ENCODE data around the gene TCF4. TPM values are rescaled to one million over a fixed set of nuclear protein-coding genes. Genes with fewer than 3 reads are reported as not detected.

Gene TCF4
- total RNA-seq, 1 experiment from 2014 or later, result 38.0 TPM

DNA sequence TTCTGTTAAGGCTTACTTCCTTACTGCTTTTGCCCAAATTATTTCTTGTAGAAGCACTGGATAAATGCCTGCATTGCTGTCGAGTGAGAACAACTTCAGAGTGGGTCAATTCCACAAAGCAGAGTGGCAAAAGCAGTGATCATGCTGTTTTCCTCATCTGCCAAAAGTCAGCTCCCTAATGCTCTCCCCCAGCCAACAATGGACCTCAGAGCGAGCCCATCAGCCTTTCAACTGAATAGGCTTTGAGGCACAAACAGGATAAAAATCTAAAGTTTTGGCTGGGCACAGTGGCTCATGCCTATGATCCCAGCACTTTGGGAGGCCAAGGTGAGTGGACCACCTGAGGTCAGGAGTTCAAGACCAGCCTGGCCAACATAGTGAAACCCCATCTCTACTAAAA is 222.7 kb downstream of the TCF4 start:
- H3K36me3 ChIP-seq (replicated peaks; ENCODE audit: control insufficient read depth, insufficient read depth, low read length), result no peaks in the 10 kb centered on the region
- no peaks in the 10 kb centered on the region for H3K27me3 ChIP-seq (ENCODE audit: control insufficient read depth, insufficient read depth, low read length)
- no peak overlapping the region for H3K4me3 ChIP-seq (ENCODE audit: insufficient read depth, low read depth, low read length)
- DNase-seq, result no peak

GRCh38 chr18:55362303-55362702 is 225.7 kb downstream of the TCF4 start:
- Histone ChIP-seq H3K36me3 (replicated peaks; ENCODE audit: control insufficient read depth, insufficient read depth, low read length) (no peaks in the 10 kb centered on the region), H3K4me3 (ENCODE audit: insufficient read depth, low read depth, low read length) (no peak overlapping the region), H3K27me3 (ENCODE audit: control insufficient read depth, insufficient read depth, low read length) (no peaks in the 10 kb centered on the region)
- DNase-seq, result no peak

DNA sequence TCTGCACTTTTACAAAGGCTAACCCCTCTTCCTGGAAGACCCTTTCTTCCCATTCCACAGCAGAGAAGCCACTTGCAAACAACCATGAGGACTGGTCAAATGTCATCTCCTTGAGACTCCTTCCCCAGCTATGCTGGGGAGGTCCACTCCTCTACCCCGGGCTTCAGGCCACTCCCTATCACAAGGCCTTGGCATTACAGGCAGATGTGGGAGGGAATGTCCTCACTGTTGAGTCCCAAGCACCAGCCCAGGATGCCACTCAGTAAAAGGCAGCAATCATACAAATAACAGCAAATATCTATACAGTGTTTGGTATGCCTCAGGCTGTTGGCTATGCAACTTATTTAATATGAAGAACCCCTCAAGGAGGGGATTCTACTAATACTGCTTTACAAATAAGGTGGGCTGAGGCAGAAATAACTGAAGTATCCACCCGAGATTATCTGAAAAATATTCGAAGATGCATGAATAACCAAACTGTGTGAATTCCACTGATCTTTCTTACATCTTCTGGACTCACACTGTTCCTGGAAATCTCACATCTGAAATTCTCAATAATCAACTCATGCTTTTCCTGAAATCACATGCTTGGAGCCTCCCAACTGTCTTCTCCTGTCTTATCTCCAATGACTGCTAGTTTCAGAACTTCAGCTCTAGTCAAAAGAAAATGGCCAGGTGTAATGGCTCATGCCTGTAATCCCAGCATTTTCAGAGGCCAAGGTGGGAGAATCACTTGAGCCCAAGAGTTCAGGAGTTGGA is 226.3 kb downstream of the TCF4 start:
- H3K27me3 ChIP-seq (ENCODE audit: control insufficient read depth, insufficient read depth, low read length), result no peaks in the 10 kb centered on the region
- DNase-seq, result no peak
- H3K4me3 ChIP-seq (ENCODE audit: insufficient read depth, low read depth, low read length), result no peak overlapping the region
- no peaks in the 10 kb centered on the region for H3K36me3 ChIP-seq (replicated peaks; ENCODE audit: control insufficient read depth, insufficient read depth, low read length)

GRCh38 chr18:55360061-55360460 is 227.9 kb downstream of the TCF4 start:
- H3K4me3 ChIP-seq (ENCODE audit: insufficient read depth, low read depth, low read length), result no peak overlapping the region
- no peak for DNase-seq
- no peaks in the 10 kb centered on the region for H3K27me3 ChIP-seq (ENCODE audit: control insufficient read depth, insufficient read depth, low read length)
- H3K36me3 ChIP-seq (replicated peaks; ENCODE audit: control insufficient read depth, insufficient read depth, low read length), result no peaks in the 10 kb centered on the region

DNA sequence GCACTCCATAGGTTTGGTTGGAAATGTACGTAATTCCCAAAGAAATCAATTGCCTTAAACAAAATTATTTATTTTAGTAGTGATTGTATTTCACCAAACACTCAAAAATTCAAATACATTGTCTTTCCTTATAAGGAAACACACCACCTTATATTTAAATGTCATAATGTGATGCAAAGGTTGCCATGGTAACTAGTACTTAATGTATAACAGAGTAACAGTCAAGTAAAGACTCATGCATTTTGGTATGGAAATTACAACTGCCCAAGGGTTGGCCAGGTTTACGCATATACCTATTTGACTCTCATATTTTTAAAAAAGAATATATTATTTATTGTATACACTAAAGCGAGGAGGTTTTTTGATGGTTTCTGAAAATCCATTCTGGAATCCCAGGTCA is 231.2 kb downstream of the TCF4 start:
- no peak overlapping the region for H3K4me3 ChIP-seq (ENCODE audit: insufficient read depth, low read depth, low read length)
- DNase-seq, result no peak
- H3K27me3 ChIP-seq (ENCODE audit: control insufficient read depth, insufficient read depth, low read length), result no peaks in the 10 kb centered on the region
- no peaks in the 10 kb centered on the region for H3K36me3 ChIP-seq (replicated peaks; ENCODE audit: control insufficient read depth, insufficient read depth, low read length)

DNA sequence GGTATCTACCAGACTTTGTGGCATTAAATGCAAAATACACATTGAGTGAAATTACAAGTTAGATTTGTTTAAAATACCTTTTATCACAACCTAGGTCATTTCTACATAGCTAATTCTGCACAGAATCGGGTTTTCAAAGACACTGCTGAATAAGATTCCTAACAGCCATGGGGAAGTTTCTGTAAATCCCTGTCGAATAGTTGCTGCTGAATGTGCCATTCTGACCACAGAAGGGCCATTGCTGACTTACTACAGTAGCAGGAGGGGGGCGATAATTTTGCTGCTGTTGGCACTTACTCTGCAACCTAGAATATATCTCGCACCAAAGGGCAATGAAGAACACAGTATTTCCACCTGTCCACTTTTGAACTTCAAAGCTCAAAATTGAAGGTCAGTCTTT is 232.8 kb downstream of the TCF4 start:
- no peak for DNase-seq
- Histone ChIP-seq H3K36me3 (replicated peaks; ENCODE audit: control insufficient read depth, insufficient read depth, low read length) (no peaks in the 10 kb centered on the region), H3K4me3 (ENCODE audit: insufficient read depth, low read depth, low read length) (no peak overlapping the region), H3K27me3 (ENCODE audit: control insufficient read depth, insufficient read depth, low read length) (no peaks in the 10 kb centered on the region)

GRCh38 chr18:55354795-55355194 is 233.2 kb downstream of the TCF4 start:
- DNase-seq, result no peak
- Histone ChIP-seq H3K4me3 (ENCODE audit: insufficient read depth, low read depth, low read length) (no peak overlapping the region), H3K36me3 (replicated peaks; ENCODE audit: control insufficient read depth, insufficient read depth, low read length) (no peaks in the 10 kb centered on the region), H3K27me3 (ENCODE audit: control insufficient read depth, insufficient read depth, low read length) (no peaks in the 10 kb centered on the region)

- DNase-seq, result no peak
- Histone ChIP-seq H3K27me3 (ENCODE audit: control insufficient read depth, insufficient read depth, low read length) (no peaks in the 10 kb centered on the region), H3K4me3 (ENCODE audit: insufficient read depth, low read depth, low read length) (no peak overlapping the region), H3K36me3 (replicated peaks; ENCODE audit: control insufficient read depth, insufficient read depth, low read length) (no peaks in the 10 kb centered on the region)
Observed at GRCh38 chr18:55353806-55354205, 234.2 kb downstream of the TCF4 start.

DNA sequence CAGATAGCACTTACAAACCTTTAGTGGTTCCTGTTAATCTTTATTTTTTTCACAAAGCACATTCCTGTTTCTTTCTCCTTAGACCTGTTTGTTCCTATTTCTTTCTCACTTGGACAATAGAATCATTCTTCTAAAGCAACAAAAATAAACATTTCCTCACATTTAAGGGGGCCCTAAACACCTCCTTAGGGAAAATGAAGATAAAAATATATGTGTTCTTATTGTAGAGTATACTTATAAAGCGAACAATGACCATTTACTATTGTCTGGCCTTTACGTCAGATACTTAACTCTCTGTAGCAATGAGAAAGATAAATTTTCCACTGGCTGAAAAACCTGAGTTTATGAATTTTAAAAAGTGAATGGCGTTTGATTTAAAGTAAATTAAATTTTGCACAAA is 234.6 kb downstream of the TCF4 start:
- H3K4me3 ChIP-seq (ENCODE audit: insufficient read depth, low read depth, low read length), result no peak overlapping the region

GRCh38 chr18:55351980-55352714 is 235.8 kb downstream of the TCF4 start:
- no peak for DNase-seq

More for the DNA sequence above, 234.6 kb downstream of the TCF4 start:
- no peak for DNase-seq
- Histone ChIP-seq H3K27me3 (ENCODE audit: control insufficient read depth, insufficient read depth, low read length) (no peaks in the 10 kb centered on the region), H3K36me3 (replicated peaks; ENCODE audit: control insufficient read depth, insufficient read depth, low read length) (no peaks in the 10 kb centered on the region)

GRCh38 chr18:55351241-55351691 is 236.7 kb downstream of the TCF4 start:
- Histone ChIP-seq H3K4me3 (ENCODE audit: insufficient read depth, low read depth, low read length) (no peak overlapping the region), H3K27me3 (ENCODE audit: control insufficient read depth, insufficient read depth, low read length) (no peaks in the 10 kb centered on the region), H3K36me3 (replicated peaks; ENCODE audit: control insufficient read depth, insufficient read depth, low read length) (no peaks in the 10 kb centered on the region)
- DNase-seq, result no peak

More at GRCh38 chr18:55351980-55352714, 235.8 kb downstream of the TCF4 start:
- H3K36me3 ChIP-seq (replicated peaks; ENCODE audit: control insufficient read depth, insufficient read depth, low read length), result no peaks in the 10 kb centered on the region
- no peaks in the 10 kb centered on the region for H3K27me3 ChIP-seq (ENCODE audit: control insufficient read depth, insufficient read depth, low read length)
- H3K4me3 ChIP-seq (ENCODE audit: insufficient read depth, low read depth, low read length), result no peak overlapping the region

- Histone ChIP-seq H3K27me3 (ENCODE audit: control insufficient read depth, insufficient read depth, low read length) (no peaks in the 10 kb centered on the region), H3K36me3 (replicated peaks; ENCODE audit: control insufficient read depth, insufficient read depth, low read length) (no peaks in the 10 kb centered on the region), H3K4me3 (ENCODE audit: insufficient read depth, low read depth, low read length) (no peak overlapping the region)
- no peak for DNase-seq
Observed at GRCh38 chr18:55349685-55350084, 238.3 kb downstream of the TCF4 start.

GRCh38 chr18:55346961-55347740 is 240.8 kb downstream of the TCF4 start:
- no peak overlapping the region for H3K4me3 ChIP-seq (ENCODE audit: insufficient read depth, low read depth, low read length)
- DNase-seq, result no peak

DNA sequence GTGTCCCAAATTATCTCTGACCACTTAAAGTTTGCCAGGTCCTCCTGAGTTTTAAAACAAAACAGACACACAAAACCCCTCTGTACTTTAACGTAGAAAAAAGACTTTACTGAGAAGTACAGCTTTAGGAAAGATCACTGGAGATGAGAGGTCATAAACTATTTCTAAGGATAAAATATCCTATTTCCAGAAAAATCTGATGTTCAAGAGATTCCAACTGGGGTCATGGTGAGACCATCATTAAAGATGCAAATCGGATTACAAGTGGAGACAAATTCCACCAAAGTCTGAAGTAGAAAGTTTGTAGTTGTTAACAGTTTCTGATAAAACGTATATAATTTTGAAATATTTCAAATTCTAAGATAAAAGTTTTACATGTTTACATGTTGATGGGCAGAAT is 241.6 kb downstream of the TCF4 start:
- Histone ChIP-seq H3K27me3 (ENCODE audit: control insufficient read depth, insufficient read depth, low read length) (no peaks in the 10 kb centered on the region), H3K36me3 (replicated peaks; ENCODE audit: control insufficient read depth, insufficient read depth, low read length) (no peaks in the 10 kb centered on the region), H3K4me3 (ENCODE audit: insufficient read depth, low read depth, low read length) (no peak overlapping the region)
- no peak for DNase-seq

More at GRCh38 chr18:55346961-55347740, 240.8 kb downstream of the TCF4 start:
- Histone ChIP-seq H3K27me3 (ENCODE audit: control insufficient read depth, insufficient read depth, low read length) (no peaks in the 10 kb centered on the region), H3K36me3 (replicated peaks; ENCODE audit: control insufficient read depth, insufficient read depth, low read length) (no peaks in the 10 kb centered on the region)
